ENCODE results near the gene SP1.
"Not testable (repeated sequence)": the region's sequence is repeated elsewhere in the genome, so short reads cannot be mapped to it uniquely, and the experiment has no call there.

Gene SP1

GRCh38 chr12:53414756-53415417, 34.9 kb downstream of the SP1 start:
- no peak for DNase-seq (ENCODE audit: low read depth)

GRCh38 chr12:53415752-53416389, 35.9 kb downstream of the SP1 start:
- DNase-seq (ENCODE audit: low read depth), result not testable (repeated sequence)

GRCh38 chr12:53417291-53417816, 37.4 kb downstream of the SP1 start:
- DNase-seq (ENCODE audit: low read depth), result not testable (repeated sequence)

- DNase-seq (ENCODE audit: low read depth), result no peak
Measured at GRCh38 chr12:53418221-53418620, 38.2 kb downstream of the SP1 start.

GRCh38 chr12:53419756-53420155, 39.8 kb downstream of the SP1 start:
- no peak for DNase-seq (ENCODE audit: low read depth)

GRCh38 chr12:53422247-53422646, 42.3 kb downstream of the SP1 start:
- DNase-seq (ENCODE audit: low read depth), result not testable (repeated sequence)

- no peak for DNase-seq (ENCODE audit: low read depth)
Measured at GRCh38 chr12:53423597-53423996, 43.6 kb downstream of the SP1 start, which contains the start of gene AMHR2. AMHR2 (plus strand) TSS chr12:53423855; CDS start chr12:53423935, 80 bp downstream.

- no peak for DNase-seq (ENCODE audit: low read depth)
Measured at GRCh38 chr12:53424626-53425514, 44.9 kb downstream of the SP1 start.

GRCh38 chr12:53425515-53426150, 45.7 kb downstream of the SP1 start:
- DNase-seq (ENCODE audit: low read depth), result no peak

GRCh38 chr12:53427905-53428594, 48.1 kb downstream of the SP1 start:
- DNase-seq (ENCODE audit: low read depth), result no peak

GRCh38 chr12:53428741-53429140, 48.8 kb downstream of the SP1 start:
- DNase-seq (ENCODE audit: low read depth), result no peak

GRCh38 chr12:53430116-53430515, 50.1 kb downstream of the SP1 start:
- DNase-seq (ENCODE audit: low read depth), result no peak

GRCh38 chr12:53431187-53431586, 51.2 kb downstream of the SP1 start:
- no peak for DNase-seq (ENCODE audit: low read depth)

- DNase-seq (ENCODE audit: low read depth), result not testable (repeated sequence)
Measured at GRCh38 chr12:53435326-53435725, 55.4 kb downstream of the SP1 start.

GRCh38 chr12:53439582-53439981, 59.6 kb downstream of the SP1 start:
- not testable (repeated sequence) for DNase-seq (ENCODE audit: low read depth)

GRCh38 chr12:53441040-53441833, 61.3 kb downstream of the SP1 start, which contains the start of gene PRR13:
PRR13 (plus strand) TSS chr12:53441734; CDS start chr12:53442715, 981 bp downstream.
- peak; percentile 98 for DNase-seq (ENCODE audit: low read depth)

GRCh38 chr12:53443955-53444354, 64.0 kb downstream of the SP1 start:
- no peak for DNase-seq (ENCODE audit: low read depth)

GRCh38 chr12:53444593-53445325, 64.8 kb downstream of the SP1 start:
- not testable (repeated sequence) for DNase-seq (ENCODE audit: low read depth)

GRCh38 chr12:53450936-53451335, 71.0 kb downstream of the SP1 start:
- no peak for DNase-seq (ENCODE audit: low read depth)
